PC-9 (cell line): ENCODE measurements around the gene BRPF3.

Experiments used
- EZH2 ChIP-seq: fragments of 200-600 bp; sonication (generic); IDR thresholded peaks from 2 replicates; pipeline ENCODE4 v1.8.0; 2017; ENCODE audit warnings: antibody characterized with exemption, low read depth
- TF ChIP-seq, protein P1 (sequence below): fragments of 200-600 bp; sonication (generic); conservative IDR thresholded peaks from 2 replicates; pipeline ENCODE4 v1.6.1; 2017; ENCODE audit warnings: mixed run types, antibody characterized with exemption, mild to moderate bottlenecking, moderate library complexity

- TF ChIP-seq, protein P1, sequence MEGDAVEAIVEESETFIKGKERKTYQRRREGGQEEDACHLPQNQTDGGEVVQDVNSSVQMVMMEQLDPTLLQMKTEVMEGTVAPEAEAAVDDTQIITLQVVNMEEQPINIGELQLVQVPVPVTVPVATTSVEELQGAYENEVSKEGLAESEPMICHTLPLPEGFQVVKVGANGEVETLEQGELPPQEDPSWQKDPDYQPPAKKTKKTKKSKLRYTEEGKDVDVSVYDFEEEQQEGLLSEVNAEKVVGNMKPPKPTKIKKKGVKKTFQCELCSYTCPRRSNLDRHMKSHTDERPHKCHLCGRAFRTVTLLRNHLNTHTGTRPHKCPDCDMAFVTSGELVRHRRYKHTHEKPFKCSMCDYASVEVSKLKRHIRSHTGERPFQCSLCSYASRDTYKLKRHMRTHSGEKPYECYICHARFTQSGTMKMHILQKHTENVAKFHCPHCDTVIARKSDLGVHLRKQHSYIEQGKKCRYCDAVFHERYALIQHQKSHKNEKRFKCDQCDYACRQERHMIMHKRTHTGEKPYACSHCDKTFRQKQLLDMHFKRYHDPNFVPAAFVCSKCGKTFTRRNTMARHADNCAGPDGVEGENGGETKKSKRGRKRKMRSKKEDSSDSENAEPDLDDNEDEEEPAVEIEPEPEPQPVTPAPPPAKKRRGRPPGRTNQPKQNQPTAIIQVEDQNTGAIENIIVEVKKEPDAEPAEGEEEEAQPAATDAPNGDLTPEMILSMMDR = no peak
- TF ChIP-seq EZH2 = no peak
Measured at GRCh38 chr6:36248980-36249379, 52.4 kb downstream of the BRPF3 start.
